C4-2B (cell line): Measurements from ENCODE around the gene FHIT.

Experiments used
- ZFX ChIP-seq: fragments of 450-650 bp; IDR thresholded peaks from 2 replicates; pipeline ENCODE4 v1.6.1; 2017
- TF ChIP-seq, protein P1 (sequence below): fragments of 450-650 bp; conservative IDR thresholded peaks from 2 replicates; pipeline ENCODE4 v1.5.1; 2017; ENCODE audit warnings: mild to moderate bottlenecking

DNA sequence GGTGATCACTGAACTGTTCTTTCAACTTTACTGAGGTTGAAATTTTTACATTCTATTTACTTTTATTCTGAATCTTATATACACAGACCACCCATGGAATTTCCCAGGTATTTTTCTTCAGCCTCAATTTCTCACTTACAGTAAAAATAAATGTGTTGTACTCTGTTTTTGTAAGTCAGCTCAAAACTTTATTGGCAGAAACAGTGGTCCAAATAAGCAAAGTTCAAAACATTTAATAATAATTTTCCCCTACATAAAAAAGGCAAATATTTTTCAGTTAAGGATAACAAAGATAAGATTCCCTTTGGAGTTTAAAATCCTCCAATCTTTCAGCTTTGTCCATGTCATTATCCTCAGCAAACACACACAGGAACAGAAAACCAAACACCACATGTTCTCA, 738.0 kb downstream of the FHIT start:
- TF ChIP-seq, protein P1, sequence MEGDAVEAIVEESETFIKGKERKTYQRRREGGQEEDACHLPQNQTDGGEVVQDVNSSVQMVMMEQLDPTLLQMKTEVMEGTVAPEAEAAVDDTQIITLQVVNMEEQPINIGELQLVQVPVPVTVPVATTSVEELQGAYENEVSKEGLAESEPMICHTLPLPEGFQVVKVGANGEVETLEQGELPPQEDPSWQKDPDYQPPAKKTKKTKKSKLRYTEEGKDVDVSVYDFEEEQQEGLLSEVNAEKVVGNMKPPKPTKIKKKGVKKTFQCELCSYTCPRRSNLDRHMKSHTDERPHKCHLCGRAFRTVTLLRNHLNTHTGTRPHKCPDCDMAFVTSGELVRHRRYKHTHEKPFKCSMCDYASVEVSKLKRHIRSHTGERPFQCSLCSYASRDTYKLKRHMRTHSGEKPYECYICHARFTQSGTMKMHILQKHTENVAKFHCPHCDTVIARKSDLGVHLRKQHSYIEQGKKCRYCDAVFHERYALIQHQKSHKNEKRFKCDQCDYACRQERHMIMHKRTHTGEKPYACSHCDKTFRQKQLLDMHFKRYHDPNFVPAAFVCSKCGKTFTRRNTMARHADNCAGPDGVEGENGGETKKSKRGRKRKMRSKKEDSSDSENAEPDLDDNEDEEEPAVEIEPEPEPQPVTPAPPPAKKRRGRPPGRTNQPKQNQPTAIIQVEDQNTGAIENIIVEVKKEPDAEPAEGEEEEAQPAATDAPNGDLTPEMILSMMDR: no peak
- TF ChIP-seq ZFX: no peak
